ES-I3 (cell line): ENCODE data around the gene LIPH.
"Not testable (repeated sequence)": the region's sequence is repeated elsewhere in the genome, so short reads cannot be mapped to it uniquely, and the experiment has no call there.

Experiments
- H3K36me3 ChIP-seq: 2 replicates; pipeline ENCODE4 v1.6.1; 2013; ENCODE audit warnings: mild to moderate bottlenecking, low read length, control low read depth, moderate library complexity; ENCODE audit not compliant: insufficient read depth
- H3K4me1 ChIP-seq: 2 replicates; pipeline ENCODE4 v1.6.1; 2013; ENCODE audit warnings: mild to moderate bottlenecking, control low read depth, low read length; ENCODE audit not compliant: insufficient read depth
- H3K9ac ChIP-seq: 2 replicates; pipeline ENCODE4 v1.6.1; 2013; ENCODE audit warnings: low read depth, mild to moderate bottlenecking, low read length, moderate library complexity
- H3K9me3 ChIP-seq: 2 replicates; pipeline ENCODE4 v1.6.1; 2013; ENCODE audit warnings: mild to moderate bottlenecking, low read length, moderate library complexity; ENCODE audit not compliant: control insufficient read depth, insufficient read depth

The LIPH gene

GRCh38 chr3:185488465-185488864, 63.9 kb downstream of the LIPH start:
- Histone ChIP-seq H3K4me1 (no peaks in the 10 kb centered on the region), H3K9me3 (no peaks in the 10 kb centered on the region), H3K36me3 (peaks cover 2% of the 10 kb centered on the region; the same call in 1 of the 2 replicates), H3K9ac (no peak overlapping the region)

- Histone ChIP-seq H3K9ac (no peak overlapping the region), H3K36me3 (peaks cover under 1% of the 10 kb centered on the region; the same call in 1 of the 2 replicates), H3K4me1 (no peaks in the 10 kb centered on the region), H3K9me3 (no peaks in the 10 kb centered on the region)
Observed at GRCh38 chr3:185486394-185486793, 66.0 kb downstream of the LIPH start.

GRCh38 chr3:185484296-185484695, 68.1 kb downstream of the LIPH start:
- no peak overlapping the region for H3K9ac ChIP-seq
- no peaks in the 10 kb centered on the region; the same call in 1 of the 2 replicates for H3K36me3 ChIP-seq
- no peaks in the 10 kb centered on the region for H3K9me3 ChIP-seq
- H3K4me1 ChIP-seq = no peaks in the 10 kb centered on the region

GRCh38 chr3:185479373-185479945, 72.9 kb downstream of the LIPH start:
- H3K36me3 ChIP-seq = peaks cover 2% of the 10 kb centered on the region; the same call in 1 of the 2 replicates
- no peaks in the 10 kb centered on the region for H3K4me1 ChIP-seq
- H3K9ac ChIP-seq = no peak overlapping the region
- H3K9me3 ChIP-seq = no peaks in the 10 kb centered on the region

GRCh38 chr3:185477316-185477715, 75.1 kb downstream of the LIPH start:
- H3K9ac ChIP-seq = no peak overlapping the region
- H3K36me3 ChIP-seq = peaks cover 2% of the 10 kb centered on the region; the same call in 1 of the 2 replicates
- no peaks in the 10 kb centered on the region for H3K4me1 ChIP-seq
- no peaks in the 10 kb centered on the region for H3K9me3 ChIP-seq

GRCh38 chr3:185474922-185475321, 77.5 kb downstream of the LIPH start:
- not testable (repeated sequence) for H3K4me1 ChIP-seq, H3K9me3 ChIP-seq, H3K9ac ChIP-seq, H3K36me3 ChIP-seq

GRCh38 chr3:185473290-185473815, 79.0 kb downstream of the LIPH start:
- no peak overlapping the region for H3K9ac ChIP-seq
- peaks cover 2% of the 10 kb centered on the region; the same call in 1 of the 2 replicates for H3K36me3 ChIP-seq
- H3K9me3 ChIP-seq = no peaks in the 10 kb centered on the region
- H3K4me1 ChIP-seq = peaks cover 11% of the 10 kb centered on the region

GRCh38 chr3:185470323-185470722, 82.1 kb downstream of the LIPH start:
- Histone ChIP-seq H3K36me3 (no peaks in the 10 kb centered on the region), H3K9ac (no peak overlapping the region), H3K9me3 (no peaks in the 10 kb centered on the region), H3K4me1 (peaks cover 11% of the 10 kb centered on the region)

- no peak overlapping the region for H3K9ac ChIP-seq
- no peaks in the 10 kb centered on the region for H3K36me3 ChIP-seq
- no peaks in the 10 kb centered on the region for H3K9me3 ChIP-seq
- H3K4me1 ChIP-seq = peaks cover 11% of the 10 kb centered on the region
Observed at GRCh38 chr3:185469542-185469941, 82.8 kb downstream of the LIPH start.

- H3K36me3 ChIP-seq, H3K9ac ChIP-seq, H3K9me3 ChIP-seq: not testable (repeated sequence)
- H3K4me1 ChIP-seq = peaks cover 11% of the 10 kb centered on the region
Observed at GRCh38 chr3:185466123-185466522, 86.3 kb downstream of the LIPH start.

GRCh38 chr3:185465471-185465870, 86.9 kb downstream of the LIPH start:
- Histone ChIP-seq H3K9me3 (no peaks in the 10 kb centered on the region), H3K9ac (no peak overlapping the region), H3K4me1 (peaks cover 9% of the 10 kb centered on the region), H3K36me3 (no peaks in the 10 kb centered on the region)

GRCh38 chr3:185460719-185461350, 91.6 kb downstream of the LIPH start:
- Histone ChIP-seq H3K9me3 (no peaks in the 10 kb centered on the region), H3K9ac (no peak overlapping the region), H3K4me1 (no peaks in the 10 kb centered on the region), H3K36me3 (no peaks in the 10 kb centered on the region)

- H3K9ac ChIP-seq = no peak overlapping the region
- no peaks in the 10 kb centered on the region for H3K9me3 ChIP-seq
- H3K4me1 ChIP-seq = no peaks in the 10 kb centered on the region
- H3K36me3 ChIP-seq = no peaks in the 10 kb centered on the region
Observed at GRCh38 chr3:185460309-185460708, 92.1 kb downstream of the LIPH start.

GRCh38 chr3:185457376-185457775, 95.0 kb downstream of the LIPH start:
- H3K36me3 ChIP-seq = no peaks in the 10 kb centered on the region
- no peaks in the 10 kb centered on the region for H3K9me3 ChIP-seq
- no peaks in the 10 kb centered on the region for H3K4me1 ChIP-seq
- no peak overlapping the region for H3K9ac ChIP-seq
